GM19043 (cell line): ENCODE measurements around the gene KIAA1671.
"Not testable (repeated sequence)": the region's sequence is repeated elsewhere in the genome, so short reads cannot be mapped to it uniquely, and the experiment has no call there.

Experiments used
- ATAC-seq: cut with Tn5 transposase; IDR thresholded peaks from one replicate; pipeline ENCODE4 v1.9.1; 2021; ENCODE audit warnings: low read depth; ENCODE audit not compliant: unreplicated experiment

The KIAA1671 gene

DNA sequence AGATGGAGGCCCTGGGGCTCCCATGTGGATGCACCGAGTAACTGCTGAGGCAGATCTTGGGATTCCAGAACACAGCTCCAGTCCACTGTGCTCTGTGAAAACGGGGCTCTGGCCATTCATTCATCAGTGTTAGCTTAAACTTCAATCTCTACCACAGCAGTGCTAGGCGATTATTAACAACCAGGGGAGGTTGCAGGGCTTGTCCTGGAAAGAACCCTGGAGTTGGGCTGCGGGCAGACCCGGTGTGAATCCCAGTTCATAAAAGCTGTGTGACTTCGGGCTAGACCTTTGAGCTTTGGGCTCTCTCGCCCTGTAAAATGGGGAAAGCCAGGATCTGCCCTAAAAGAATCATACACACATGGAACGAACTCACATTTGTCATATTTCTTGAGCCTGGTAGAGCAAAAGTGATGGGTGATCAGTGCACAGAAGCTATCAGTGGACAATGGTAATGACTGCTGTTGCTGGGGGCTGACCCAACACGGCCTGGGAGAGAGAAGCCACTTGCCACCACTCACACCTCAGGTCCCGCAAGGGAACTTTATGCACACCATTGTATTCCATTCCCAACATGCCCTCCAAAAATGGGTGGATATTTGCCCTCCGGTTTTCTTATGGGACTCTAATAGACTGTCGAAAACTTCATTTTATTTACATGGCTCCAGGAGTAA, 231.6 kb downstream of the KIAA1671 start:
- no peak for ATAC-seq

DNA sequence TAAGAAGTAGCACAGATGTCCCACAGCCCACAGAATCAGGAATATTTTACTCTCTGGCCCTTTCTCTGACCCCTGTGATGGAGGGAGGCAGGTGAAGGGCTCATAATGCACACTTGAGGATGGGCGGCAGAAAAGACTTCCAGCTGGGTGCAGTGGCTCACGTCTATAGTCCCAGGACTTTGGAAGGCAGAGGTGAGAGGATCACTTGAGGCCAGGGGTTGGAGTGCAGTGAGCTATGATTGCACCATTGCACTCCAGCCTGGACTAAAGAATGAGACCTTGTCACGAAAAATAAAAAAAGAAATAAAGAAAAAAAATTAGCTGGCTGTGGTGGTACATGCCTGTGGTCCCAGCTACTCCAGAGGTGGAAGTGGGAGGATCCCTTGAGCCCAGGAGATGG, 233.6 kb downstream of the KIAA1671 start:
- no peak for ATAC-seq

DNA sequence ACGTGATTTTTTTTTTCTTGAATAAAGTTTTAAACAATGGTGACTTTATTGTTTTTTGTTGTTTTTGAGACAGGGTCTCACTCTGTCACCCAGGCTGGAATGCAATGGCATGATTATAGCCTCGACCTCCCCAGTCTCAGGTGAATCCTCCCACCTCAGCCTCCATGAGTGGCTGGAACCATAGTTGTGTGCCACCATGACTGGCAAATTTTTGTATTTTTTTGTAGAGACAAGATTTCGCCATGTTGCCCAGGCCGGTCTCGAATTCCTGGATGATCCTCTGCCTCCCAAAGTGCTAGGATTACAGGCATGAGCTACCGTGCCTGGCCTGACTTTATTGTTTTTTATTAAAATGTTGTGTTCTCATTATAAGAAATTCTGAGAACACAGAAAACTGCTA, 235.0 kb downstream of the KIAA1671 start:
- no peak for ATAC-seq

DNA sequence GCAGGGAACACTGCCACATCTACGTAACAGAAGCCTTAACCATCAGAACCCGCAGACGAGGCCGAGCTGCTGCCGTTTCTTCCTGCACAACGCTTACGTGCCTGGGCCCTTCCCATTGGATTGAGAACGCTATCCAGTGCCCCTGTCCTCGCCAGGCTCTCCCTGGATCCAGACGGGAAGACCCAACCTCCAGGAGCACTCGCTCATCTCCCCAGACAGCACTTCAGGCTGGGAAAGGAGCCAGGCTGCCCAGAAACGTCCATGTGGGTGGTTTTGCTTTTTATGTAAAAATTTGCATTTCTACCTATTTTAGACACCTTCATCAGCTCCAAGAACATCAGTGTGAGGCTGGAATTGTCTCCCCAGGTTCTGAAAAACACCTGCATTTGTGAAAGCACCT, 239.9 kb downstream of the KIAA1671 start:
- ATAC-seq, result no peak

DNA sequence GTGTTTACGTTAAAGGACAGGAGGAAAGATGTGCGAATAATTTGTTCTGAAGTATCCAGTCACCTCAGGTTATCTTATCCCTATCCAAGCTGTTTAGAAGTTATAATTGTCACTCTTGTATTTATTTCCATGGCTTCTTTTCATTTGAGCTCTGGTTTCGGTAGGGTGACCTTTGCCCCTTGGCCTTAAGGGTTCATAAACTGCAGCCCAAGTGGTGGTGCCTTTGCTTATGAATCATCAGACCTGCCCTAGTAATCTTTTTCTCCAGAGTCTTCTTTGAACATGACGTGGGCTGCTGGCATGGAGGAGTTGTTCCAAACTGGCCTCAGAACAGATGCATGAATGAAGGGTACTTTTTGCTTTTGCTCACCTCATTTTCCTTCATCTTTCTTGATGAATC, 240.6 kb downstream of the KIAA1671 start:
- no peak for ATAC-seq

DNA sequence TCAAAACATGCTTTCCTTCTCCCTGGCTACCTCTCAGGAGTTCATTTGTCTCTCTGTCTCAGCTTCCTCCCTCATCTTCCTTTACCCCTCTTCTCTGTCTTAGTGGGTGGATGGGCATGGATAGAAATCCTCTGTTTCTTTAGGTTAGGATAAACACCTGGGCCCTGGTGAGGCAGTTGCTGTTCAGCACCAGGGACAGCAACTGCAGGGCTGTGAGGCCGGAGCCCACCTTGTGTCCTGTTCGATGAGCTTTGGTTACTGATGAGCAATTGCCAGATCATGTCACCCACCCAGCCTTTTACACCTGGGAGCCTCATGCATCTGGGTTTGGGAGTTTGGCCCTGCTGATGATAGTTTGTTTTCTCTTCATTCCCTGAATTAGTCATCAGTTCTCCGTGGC, 241.0 kb downstream of the KIAA1671 start:
- ATAC-seq, result no peak

DNA sequence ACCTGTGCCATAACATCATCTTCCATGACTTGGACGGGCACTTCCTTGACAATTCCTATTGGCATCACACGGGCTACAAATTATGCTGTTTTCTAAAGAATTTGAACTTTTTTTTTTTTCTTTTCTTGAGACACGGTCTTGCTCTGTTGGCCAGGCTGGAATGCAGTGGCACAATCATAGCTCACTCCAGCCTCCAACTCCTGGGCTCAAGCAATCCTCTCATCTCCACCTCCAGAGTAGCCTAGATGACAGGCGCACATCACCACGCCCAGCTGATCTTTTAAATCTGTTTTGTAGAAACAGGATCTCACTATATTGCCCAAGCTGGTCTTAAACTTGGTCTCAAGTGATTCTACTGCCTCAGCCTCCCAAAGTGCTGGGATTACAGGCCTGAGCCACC, 243.8 kb downstream of the KIAA1671 start:
- no peak for ATAC-seq

DNA sequence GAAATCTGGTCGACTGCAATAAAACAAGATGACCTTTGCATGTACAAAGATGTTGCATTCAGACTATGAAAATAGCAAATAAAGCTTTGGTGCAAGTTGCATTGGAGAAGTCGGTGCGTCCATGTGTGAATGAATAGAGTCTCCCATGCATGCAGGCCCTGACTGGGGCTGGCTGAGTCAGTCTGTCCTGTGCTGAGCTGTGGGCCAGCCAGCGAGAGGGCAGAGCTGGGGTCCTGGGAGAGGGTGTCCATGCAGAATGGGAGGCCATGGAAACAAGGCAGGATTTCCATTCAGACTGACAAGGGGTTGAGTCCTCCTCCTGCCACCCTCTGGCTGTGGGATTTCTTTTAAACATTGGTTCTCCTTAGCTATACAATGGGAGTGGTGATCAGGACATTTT, 244.8 kb downstream of the KIAA1671 start:
- no peak for ATAC-seq

DNA sequence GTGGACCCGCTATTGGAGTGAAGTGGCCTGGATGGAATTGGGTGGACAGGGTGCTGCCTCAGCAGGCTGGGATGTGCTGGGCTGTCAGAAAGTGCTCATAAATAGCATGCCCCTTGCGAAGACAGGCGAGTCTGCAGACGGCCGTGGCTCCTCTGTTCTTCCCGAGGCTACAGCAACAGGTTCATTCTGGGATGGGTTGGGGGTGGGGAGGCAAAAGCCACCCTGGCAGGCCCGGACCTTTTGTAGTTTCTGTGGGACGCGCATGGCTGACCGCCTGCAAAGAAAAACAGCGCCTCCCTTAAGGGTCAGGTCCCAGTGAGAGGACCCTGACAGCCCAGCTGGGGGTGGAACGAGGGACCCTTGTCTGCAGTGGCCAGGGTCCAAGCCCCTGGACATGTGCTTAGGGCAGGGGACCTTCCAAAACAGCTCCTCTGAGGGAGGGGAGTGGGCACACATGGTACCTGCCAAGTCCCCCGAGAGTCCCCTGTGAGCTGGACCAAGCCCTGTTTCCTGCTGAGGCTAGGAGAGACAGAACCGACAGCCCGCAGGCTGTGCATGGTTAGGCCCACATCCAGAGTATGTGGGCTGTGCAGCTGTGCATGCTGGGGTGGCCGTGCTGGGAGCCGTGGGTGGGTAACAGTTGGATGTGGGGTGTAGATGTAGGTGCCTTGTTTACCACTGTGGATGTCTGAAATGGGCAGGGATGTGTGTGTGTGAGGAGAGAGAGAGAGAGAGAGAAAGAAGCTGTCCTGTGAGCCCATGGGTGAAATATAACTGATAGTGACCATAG, 247.4 kb downstream of the KIAA1671 start, which contains the start of gene CRYBB3:
CRYBB3 (plus strand) TSS at position 128 of the 790 bp plus-strand sequence. CDS start 1,539 bp downstream, outside the sequence.
- ATAC-seq, result no peak

DNA sequence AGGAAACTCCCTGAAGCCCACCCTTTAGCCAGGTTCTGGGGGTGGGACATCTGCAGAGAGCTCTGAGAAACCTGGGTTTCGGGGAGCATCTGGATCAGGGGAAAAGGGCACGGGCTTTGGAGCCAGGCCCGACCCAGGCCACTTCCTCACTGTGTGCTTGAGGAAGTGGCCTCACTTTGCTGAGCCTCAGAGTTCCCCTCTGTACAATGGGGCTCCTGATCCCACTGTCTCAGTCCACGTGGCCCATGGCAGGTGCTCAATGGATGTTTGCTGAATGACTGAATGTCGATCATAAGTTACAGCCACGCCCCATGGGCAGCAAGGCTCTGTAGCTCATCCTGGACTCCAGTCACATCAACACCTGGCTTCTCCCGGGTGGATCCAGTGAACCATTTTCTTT, 248.5 kb downstream of the KIAA1671 start:
- no peak for ATAC-seq

DNA sequence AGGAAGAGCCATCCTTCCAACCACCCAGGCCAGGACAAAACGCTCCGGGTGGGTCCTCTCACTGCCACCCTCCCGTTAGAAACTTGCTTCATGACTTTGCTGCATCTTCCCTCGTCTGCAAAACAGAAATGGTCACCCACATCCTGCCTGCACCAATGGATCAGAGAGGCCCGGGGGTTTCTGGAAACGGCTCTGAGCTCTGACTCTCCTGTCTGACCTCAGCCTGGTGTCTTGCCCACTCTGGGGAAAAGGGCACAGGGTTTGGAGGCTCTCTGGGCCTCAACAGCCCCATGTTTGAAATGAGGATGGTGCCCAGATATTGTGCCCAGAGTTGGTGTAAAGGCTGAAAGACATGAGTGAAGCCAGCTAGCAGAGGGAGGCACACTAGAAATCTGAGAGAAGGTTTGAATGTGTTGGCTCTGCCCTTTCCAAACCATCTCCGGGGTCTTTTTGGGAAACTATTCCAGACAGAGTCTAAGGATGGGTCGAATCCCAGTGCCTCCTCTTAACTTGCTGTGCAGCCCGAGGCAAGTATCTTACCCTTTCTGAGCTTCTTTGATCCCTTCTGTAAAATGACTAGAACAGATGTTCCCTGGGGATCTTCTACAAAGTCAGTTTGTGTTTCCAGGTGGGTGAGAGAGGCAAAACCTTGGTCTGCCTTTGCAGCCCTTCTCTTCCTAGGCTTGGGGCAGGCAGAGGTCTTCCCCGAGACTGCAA, 249.2 kb downstream of the KIAA1671 start:
- ATAC-seq, result no peak

DNA sequence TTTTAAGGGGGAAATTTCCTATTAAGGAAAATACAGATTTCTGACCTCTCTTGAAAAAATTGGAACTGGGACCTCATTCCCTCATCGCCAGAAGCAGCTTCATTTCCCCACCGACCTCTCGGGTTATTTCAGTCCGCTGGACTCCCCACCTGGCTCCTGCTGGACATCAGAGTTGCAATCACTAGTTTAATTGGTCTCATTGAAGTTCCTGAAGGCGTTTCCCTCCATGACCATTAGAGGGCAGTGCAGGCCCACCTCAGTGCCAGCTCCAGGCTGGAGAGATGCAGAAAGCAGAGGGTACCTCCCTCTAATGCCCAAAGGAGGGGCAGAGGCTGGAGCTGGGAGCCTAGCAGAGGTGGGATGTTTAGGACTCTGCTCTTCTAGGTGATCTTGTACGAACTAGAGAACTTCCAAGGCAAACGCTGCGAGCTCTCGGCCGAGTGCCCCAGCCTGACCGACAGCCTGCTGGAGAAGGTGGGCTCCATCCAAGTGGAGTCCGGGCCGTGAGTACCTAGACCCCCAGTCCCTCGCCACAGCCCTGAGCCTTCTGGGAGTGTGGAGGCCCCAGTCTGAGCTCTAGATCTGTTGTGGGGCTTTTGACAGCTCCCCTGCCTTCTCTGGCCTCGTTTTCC, 249.9 kb downstream of the KIAA1671 start:
- no peak for ATAC-seq

DNA sequence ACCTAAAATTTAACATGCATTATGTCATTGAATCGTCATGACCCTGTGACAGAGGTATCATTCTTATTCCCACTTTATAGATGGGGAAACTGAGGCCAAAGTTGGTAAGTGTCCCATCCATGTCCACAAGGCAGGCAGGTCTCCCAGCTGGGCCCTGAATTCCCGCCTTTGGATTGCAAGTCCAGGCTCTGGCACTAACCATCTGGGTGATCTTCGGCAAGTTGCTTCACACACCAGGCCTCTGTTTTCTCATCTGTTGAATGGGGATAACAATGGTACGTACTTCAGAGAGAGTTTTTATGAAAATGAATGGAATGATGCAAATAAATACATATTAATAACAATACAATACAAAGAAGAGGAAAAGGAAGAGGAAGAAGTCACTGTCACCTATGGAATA, 250.6 kb downstream of the KIAA1671 start:
- no peak for ATAC-seq

DNA sequence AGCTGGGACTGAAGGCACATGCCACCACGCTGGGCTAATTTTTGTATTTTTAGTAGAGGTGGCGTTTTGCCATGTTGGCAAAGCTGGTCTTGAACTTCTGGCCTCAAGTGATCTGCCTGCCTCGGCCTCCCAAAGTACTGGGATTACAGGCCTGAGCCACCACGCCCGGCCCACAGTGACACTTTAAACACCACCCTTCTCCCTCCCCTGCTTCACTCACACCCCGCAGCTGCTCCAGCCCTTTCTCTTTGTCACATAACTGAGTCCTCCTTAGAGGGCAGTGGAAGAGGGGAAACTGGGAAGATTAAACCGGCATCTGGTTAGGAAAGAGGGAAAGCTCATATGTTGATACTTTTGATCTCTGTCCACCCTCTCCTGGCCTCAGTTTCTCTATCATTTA, 252.0 kb downstream of the KIAA1671 start:
- not testable (repeated sequence) for ATAC-seq

DNA sequence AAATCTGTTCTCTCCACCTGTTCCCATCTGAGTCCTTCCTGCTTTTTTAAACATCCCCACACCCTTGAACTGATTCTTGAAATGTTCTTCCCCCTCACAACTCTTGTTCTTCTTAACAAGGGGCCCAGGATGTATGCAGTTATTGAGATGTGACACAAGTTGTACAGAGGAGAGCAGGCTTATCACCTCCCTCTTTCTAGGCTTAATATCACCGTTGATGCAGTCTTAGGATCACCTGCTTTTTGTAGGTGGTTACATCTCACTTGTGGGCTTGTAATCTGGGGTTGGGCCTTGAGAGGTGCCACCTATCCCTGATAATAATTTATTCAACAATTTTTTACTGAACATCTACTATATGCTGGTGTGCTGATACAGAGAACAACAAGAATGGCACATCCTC, 253.3 kb downstream of the KIAA1671 start:
- ATAC-seq, result no peak

DNA sequence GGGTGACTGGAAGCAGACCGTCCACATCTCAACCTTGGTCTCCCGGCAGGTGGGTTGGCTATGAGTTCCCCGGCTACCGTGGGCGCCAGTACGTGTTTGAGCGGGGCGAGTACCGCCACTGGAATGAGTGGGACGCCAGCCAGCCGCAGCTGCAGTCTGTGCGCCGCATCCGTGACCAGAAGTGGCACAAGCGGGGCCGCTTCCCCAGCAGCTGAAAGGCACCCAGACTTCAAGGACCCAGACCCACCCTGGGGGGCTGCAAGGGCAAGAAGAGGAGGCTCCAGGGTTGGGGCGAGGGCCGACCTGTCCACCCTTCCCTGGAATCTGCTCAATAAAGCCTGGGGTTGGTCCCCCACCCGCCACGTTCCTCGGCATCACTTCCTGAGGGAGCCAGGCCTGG, 254.5 kb downstream of the KIAA1671 start:
- ATAC-seq, result no peak

DNA sequence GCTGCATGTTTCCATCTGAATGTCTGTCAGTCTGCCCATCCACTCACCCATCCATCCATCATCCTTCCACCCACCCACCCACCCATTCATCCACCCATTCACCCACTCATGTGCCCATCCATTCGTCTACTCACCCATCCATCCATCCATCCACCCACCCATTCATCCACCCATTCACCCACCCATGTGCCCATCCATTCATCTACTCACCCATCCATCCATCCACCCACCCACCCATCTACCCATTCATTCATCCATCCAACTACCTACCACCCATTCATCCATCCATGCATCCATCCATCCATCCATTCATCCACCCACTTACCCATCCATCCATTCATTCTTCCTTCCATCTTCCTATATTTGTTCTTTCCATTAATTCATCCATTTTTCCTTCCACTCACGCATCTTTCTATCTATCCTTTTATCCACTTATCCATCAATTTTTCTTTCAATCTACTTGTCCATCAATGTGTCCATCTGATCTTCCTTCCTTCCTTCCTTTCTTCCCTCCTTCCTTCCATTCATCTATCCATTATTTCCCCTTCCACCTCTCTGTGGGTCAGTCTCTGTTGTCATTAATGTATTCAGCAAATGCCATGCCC, 255.1 kb downstream of the KIAA1671 start:
- no peak for ATAC-seq

DNA sequence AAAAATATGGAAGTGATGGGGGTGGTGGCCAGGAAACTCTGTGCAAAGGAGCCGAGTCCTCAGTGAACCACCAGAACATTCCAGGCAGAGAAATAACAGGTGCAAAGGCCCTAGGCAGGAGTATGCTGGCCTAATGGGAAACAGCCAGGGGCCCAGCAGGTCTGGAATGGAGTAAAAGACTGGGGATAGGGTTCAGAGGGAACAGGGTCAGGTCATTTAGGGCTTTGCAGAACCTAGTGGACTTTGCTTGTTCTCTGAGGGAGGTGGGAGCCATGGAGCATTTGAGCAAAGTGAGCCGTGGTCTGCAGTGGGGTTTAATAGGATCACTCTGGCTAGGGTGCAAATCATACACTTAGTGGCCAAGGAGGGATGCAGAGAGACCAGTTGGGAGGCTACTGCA, 255.8 kb downstream of the KIAA1671 start:
- no peak for ATAC-seq

DNA sequence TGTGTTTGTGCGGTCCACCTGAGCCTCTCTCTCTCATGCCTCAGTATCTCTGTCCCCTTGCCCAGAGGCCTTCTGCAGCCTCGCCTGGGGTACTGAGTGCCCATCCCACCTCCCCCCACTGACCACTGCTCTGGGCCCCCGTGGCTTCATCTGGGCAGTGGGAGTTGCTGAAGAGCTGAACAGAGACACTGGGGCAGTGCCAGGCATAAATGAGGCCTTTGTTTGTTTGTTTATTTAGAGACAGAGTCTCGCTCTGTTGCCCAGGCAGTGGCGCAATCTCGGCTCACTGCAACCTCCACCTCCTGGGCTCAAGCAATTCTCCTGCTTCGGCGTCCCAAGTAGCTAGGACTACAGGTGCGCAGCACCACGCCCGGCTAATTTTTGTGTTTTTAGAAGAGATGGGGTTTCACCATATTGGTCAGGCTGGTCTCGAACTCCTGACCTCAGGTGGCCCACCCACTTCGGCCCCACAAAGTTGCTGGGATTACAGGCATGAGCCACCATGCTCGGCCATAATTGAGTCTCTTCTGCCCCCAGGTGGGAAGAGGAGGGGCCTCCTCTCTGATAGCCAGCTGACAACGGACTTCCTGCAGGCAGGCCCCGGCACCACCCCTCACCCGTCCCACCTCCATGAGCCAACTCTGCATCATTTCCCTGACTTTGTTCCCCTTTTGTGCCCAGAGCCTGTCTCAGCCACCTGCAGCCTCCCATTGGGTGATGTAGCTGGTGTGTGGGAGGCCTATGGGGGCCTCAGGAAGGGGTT, 256.4 kb downstream of the KIAA1671 start:
- no peak for ATAC-seq

DNA sequence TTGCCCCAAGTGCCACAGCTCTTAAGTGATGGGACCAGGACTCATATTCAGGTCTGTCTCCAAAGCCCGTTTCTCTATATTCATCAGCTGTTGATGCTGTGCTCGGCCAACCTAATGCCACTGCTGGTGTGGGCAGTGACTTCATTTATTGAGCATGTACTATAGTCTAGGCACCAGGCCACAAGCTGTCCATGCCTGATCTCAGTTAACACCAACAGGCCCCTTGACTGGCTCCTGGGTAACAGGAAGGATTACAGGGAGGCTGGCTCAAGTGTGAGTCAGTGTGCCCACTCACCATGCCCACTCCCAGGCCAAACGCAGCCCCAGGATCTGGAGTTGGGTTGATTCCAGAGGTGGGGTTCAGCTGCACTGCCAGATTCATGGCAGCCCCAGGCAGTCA, 258.3 kb downstream of the KIAA1671 start:
- ATAC-seq, result no peak
